IgD-negative memory B cell (primary cell): ENCODE measurements around the gene ZNF264. TPM values are rescaled to one million over a fixed set of nuclear protein-coding genes. Genes with fewer than 3 reads are reported as not detected.
A peak's percentile ranks its signal among the peaks of the same experiment; 100 is the strongest.
"Not testable (repeated sequence)": the region's sequence is repeated elsewhere in the genome, so short reads cannot be mapped to it uniquely, and the experiment has no call there.

ENCODE experiments used
- H3K27ac Mint-ChIP-seq, 3 donors: one replicate each; pipeline ENCODE4 v1.8.0; 2020 to 2022; ENCODE audit warnings: mild to moderate bottlenecking in 3 of 3, mixed read lengths in 3 of 3, moderate library complexity in 1 of 3
- H3K27me3 Mint-ChIP-seq: one replicate; pipeline ENCODE4 v1.8.0; 2021; ENCODE audit warnings: mixed read lengths
- H3K36me3 Mint-ChIP-seq: one replicate; pipeline ENCODE4 v1.8.0; 2020; ENCODE audit warnings: mild to moderate bottlenecking, mixed read lengths
- H3K4me1 Mint-ChIP-seq, 3 donors: one replicate each; pipeline ENCODE4 v1.8.0; 2020 to 2022; ENCODE audit warnings: mixed read lengths in 3 of 3, mild to moderate bottlenecking in 1 of 3
- H3K4me3 Mint-ChIP-seq, 4 donors: one replicate each; pipeline ENCODE4 v1.8.0; 2020 to 2022; ENCODE audit warnings: mild to moderate bottlenecking in 4 of 4, mixed read lengths in 4 of 4, moderate library complexity in 3 of 4
- H3K9me3 Mint-ChIP-seq, 3 donors: one replicate each; pipeline ENCODE4 v1.8.0; 2020 to 2021; ENCODE audit warnings: mixed read lengths in 3 of 3, mild to moderate bottlenecking in 1 of 3
- polyA plus RNA-seq: library from polyadenylated mRNA; unstranded; fragments of 300-500 nt; fragmentation: Illumina TruSeq; gene quantifications from one replicate; pipeline ENCODE4 v1.2.3, GENCODE V29; 2021

Gene ZNF264
- polyA plus RNA-seq, 1 donor from 2014 or later, result 15.9 TPM

- H3K9me3 Mint-ChIP-seq, result peaks cover 0 to 4% (median 1%) of the 10 kb centered on the region in 3 donors
- no peak overlapping the region for H3K27ac Mint-ChIP-seq
- no peak overlapping the region for H3K4me3 Mint-ChIP-seq
- peaks cover 2% of the 10 kb centered on the region for H3K27me3 Mint-ChIP-seq
- H3K36me3 Mint-ChIP-seq, result peaks cover 3% of the 10 kb centered on the region
- H3K4me1 Mint-ChIP-seq, result peaks cover 6 to 8% (median 6%) of the 10 kb centered on the region in 3 donors
These were observed 40.4 kb downstream of the ZNF264 start for GRCh38 chr19:57231686-57232085.

GRCh38 chr19:57233207-57233606, 41.9 kb downstream of the ZNF264 start:
- Mint-ChIP-seq H3K9me3 (peaks cover 0 to under 1% (median 0%) of the 10 kb centered on the region in 3 donors), H3K27me3 (peaks cover 2% of the 10 kb centered on the region), H3K36me3 (peaks cover 3% of the 10 kb centered on the region), H3K27ac (no peak overlapping the region), H3K4me1 (peaks cover 6 to 8% (median 6%) of the 10 kb centered on the region in 3 donors), H3K4me3 (no peak overlapping the region)

GRCh38 chr19:57239982-57240310, 48.6 kb downstream of the ZNF264 start:
- H3K4me3 Mint-ChIP-seq, result peak overlapping the region; percentile 95 to 98 (median 96)
- H3K4me1 Mint-ChIP-seq, result peaks cover 12 to 26% (median 20%) of the 10 kb centered on the region in 3 donors
- H3K36me3 Mint-ChIP-seq, result peaks cover 3% of the 10 kb centered on the region
- peak overlapping the region; percentile 89 to 99 (median 95) for H3K27ac Mint-ChIP-seq
- H3K27me3 Mint-ChIP-seq, result no peaks in the 10 kb centered on the region
- peaks cover 0 to 2% (median 0%) of the 10 kb centered on the region in 3 donors for H3K9me3 Mint-ChIP-seq

DNA sequence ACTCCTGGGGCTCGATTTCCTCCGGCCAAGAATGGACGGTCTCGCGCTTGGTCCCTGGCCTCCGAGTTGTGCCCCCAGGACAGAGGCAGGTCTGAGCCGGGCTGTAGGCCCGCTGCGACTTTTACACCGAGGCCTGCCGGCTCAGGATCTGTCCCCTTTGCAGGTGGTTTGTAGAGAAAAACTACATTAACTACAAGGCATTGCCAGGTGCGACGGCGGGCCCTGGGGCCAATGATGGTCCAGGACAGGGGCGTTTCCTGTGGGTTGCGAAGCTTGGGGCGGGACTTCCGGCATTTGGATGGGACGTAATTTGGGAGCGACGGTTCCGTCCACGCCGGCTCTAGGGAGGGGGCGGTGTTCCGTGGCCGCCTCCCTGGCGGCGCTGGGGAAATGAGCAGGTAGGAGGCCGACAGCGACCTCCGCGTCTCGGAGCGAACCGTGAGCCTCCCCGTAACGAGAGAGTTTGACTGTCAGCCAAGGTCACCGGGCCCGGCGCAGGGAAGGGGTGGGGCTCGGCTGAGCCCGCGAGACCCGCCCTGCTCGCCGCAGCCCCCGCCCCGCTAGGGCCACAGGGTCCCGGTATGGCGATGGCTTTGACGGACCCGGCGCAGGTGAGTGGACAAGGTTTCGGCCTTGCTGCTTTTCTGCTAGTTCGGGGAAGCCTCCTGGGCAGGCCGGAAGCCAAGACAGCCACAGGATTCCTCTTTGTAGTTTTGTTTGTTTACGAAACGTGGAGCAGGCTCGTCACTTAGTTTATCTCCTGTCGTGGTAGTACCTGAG, 49.2 kb downstream of the ZNF264 start, which contains the start of gene ZNF805:
Gene ZNF805 (plus strand): TSS at position 322 of the 780 bp plus-strand sequence. CDS start 260 bp downstream, at position 582.
- Mint-ChIP-seq H3K4me1 (peaks cover 12 to 26% (median 20%) of the 10 kb centered on the region in 3 donors), H3K27ac (peak within 1 kb of the TSS; percentile 89 to 99 (median 95)), H3K27me3 (no peaks in the 10 kb centered on the region), H3K36me3 (peaks cover 6% of the 10 kb centered on the region), H3K4me3 (peak within 1 kb of the TSS; percentile 95 to 98 (median 96)), H3K9me3 (peaks cover 0 to 2% (median 0%) of the 10 kb centered on the region in 3 donors)

- Mint-ChIP-seq H3K4me3 (peak overlapping the region; percentile 95 to 98 (median 96)), H3K27me3 (no peaks in the 10 kb centered on the region), H3K27ac (peak overlapping the region; percentile 89 to 99 (median 95)), H3K9me3 (peaks cover 0 to 2% (median 0%) of the 10 kb centered on the region in 3 donors), H3K4me1 (peaks cover 12 to 28% (median 20%) of the 10 kb centered on the region in 3 donors), H3K36me3 (peaks cover 6% of the 10 kb centered on the region)
These were observed 49.9 kb downstream of the ZNF264 start for GRCh38 chr19:57241176-57241575.

GRCh38 chr19:57242821-57243220, 51.5 kb downstream of the ZNF264 start:
- H3K36me3 Mint-ChIP-seq, result peaks cover 4% of the 10 kb centered on the region
- H3K4me1 Mint-ChIP-seq, result peaks cover 12 to 28% (median 20%) of the 10 kb centered on the region in 3 donors
- H3K27me3 Mint-ChIP-seq, result no peaks in the 10 kb centered on the region
- no peak overlapping the region for H3K27ac Mint-ChIP-seq
- H3K4me3 Mint-ChIP-seq, result peak overlapping the region in 3 of 4 donors; percentile 56 to 95 (median 66)
- H3K9me3 Mint-ChIP-seq, result peaks cover 0 to 2% (median 0%) of the 10 kb centered on the region in 3 donors

DNA sequence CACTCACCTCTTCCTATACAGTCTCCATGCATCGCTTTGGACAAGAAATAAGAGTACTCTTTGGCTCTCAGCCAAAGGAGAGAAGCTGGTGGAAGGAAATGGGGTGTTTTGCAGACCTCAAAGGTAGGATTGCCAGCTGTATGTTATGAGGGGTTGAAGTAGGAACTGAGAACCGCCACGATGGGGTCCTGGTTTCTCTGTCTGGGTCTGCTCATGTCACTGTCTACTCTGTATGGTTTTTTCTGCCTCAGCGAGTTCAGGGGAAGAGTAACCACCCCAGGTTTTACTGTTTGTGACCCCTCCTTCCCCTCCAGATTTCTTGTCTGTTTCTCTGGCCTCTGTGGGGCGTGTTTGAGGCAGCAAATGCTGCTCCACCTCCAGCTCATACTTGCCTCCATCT, 53.2 kb downstream of the ZNF264 start:
- peak overlapping the region in 1 of 3 donors; percentile 86 for H3K27ac Mint-ChIP-seq
- peak overlapping the region in 1 of 4 donors; percentile 40 for H3K4me3 Mint-ChIP-seq
- H3K27me3 Mint-ChIP-seq, result no peaks in the 10 kb centered on the region
- H3K4me1 Mint-ChIP-seq, result peaks cover 12 to 28% (median 20%) of the 10 kb centered on the region in 3 donors
- peaks cover 12% of the 10 kb centered on the region for H3K36me3 Mint-ChIP-seq
- no peaks in the 10 kb centered on the region for H3K9me3 Mint-ChIP-seq

DNA sequence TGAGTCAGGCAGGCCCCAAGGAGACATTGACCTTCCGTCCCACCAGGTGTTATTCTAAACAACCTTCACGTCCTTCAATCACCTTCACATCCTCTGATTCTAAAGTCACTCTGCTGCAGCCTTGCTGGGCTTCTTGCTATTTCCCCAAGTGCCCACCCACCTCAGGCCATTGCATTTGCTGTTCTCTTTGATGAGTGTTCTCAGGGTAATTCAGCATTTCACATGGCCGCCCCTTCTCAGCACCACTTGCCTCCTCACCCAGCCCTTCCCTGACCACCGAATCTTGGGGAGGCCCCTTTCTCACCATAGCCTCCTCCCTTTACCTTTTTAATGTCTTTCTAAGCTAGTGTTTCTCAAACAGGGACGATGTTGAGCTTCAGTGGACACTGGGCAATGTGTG, 53.8 kb downstream of the ZNF264 start:
- peak overlapping the region in 1 of 4 donors; percentile 40 for H3K4me3 Mint-ChIP-seq
- H3K27me3 Mint-ChIP-seq, result no peaks in the 10 kb centered on the region
- H3K27ac Mint-ChIP-seq, result no peak overlapping the region
- H3K4me1 Mint-ChIP-seq, result peaks cover 11 to 26% (median 20%) of the 10 kb centered on the region in 3 donors
- no peaks in the 10 kb centered on the region for H3K9me3 Mint-ChIP-seq
- H3K36me3 Mint-ChIP-seq, result peaks cover 12% of the 10 kb centered on the region

DNA sequence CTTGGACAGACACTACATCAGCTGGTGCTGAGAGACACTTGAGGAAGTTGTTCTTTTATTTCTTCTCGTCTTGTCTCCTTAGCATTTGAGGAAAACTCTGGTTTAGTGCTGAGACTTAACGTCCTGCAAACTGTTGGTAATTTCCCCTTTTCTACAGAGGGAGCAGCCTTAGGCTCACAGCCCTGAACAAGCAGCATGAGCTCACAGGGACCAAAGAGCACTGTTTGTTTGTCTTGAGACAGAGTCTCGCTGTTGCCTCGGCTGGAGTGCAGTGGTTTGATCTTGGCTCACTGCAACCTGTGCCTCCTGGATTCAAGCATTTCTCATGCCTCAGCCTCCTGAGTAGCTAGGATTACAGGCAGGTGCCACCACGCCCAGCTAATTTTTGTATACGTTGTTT, 54.7 kb downstream of the ZNF264 start:
- Mint-ChIP-seq H3K27ac (no peak overlapping the region), H3K4me3 (no peak overlapping the region), H3K36me3 (peaks cover 15% of the 10 kb centered on the region), H3K9me3 (peaks cover 0 to 4% (median 2%) of the 10 kb centered on the region in 3 donors), H3K27me3 (no peaks in the 10 kb centered on the region), H3K4me1 (peaks cover 10 to 25% (median 15%) of the 10 kb centered on the region in 3 donors)

GRCh38 chr19:57248646-57249045, 57.3 kb downstream of the ZNF264 start:
- Mint-ChIP-seq H3K36me3 (peaks cover 30% of the 10 kb centered on the region), H3K4me1 (peaks cover 2 to 9% (median 8%) of the 10 kb centered on the region in 3 donors), H3K4me3 (no peak overlapping the region), H3K9me3 (peaks cover 0 to 4% (median 2%) of the 10 kb centered on the region in 3 donors), H3K27ac (no peak overlapping the region), H3K27me3 (no peaks in the 10 kb centered on the region)

GRCh38 chr19:57249329-57249728, 58.0 kb downstream of the ZNF264 start:
- no peaks in the 10 kb centered on the region for H3K27me3 Mint-ChIP-seq
- H3K9me3 Mint-ChIP-seq, result peaks cover 0 to 4% (median 2%) of the 10 kb centered on the region in 3 donors
- peaks cover 30% of the 10 kb centered on the region for H3K36me3 Mint-ChIP-seq
- no peak overlapping the region for H3K27ac Mint-ChIP-seq
- no peak overlapping the region for H3K4me3 Mint-ChIP-seq
- peaks cover 2 to 8% (median 7%) of the 10 kb centered on the region in 3 donors for H3K4me1 Mint-ChIP-seq

- H3K4me1 Mint-ChIP-seq, result peaks cover 2 to 13% (median 13%) of the 10 kb centered on the region in 3 donors
- H3K4me3 Mint-ChIP-seq, H3K27me3 Mint-ChIP-seq, H3K27ac Mint-ChIP-seq, H3K9me3 Mint-ChIP-seq: not testable (repeated sequence)
- peaks cover 23% of the 10 kb centered on the region for H3K36me3 Mint-ChIP-seq
These were observed 62.5 kb downstream of the ZNF264 start for GRCh38 chr19:57253767-57254166.

GRCh38 chr19:57262044-57262443, 70.7 kb downstream of the ZNF264 start:
- Mint-ChIP-seq H3K9me3 (peaks cover 0 to 6% (median 6%) of the 10 kb centered on the region in 3 donors), H3K4me3 (no peak overlapping the region), H3K27ac (no peak overlapping the region), H3K27me3 (no peaks in the 10 kb centered on the region), H3K4me1 (peaks cover 5 to 9% (median 8%) of the 10 kb centered on the region in 3 donors), H3K36me3 (peaks cover 15% of the 10 kb centered on the region)

DNA sequence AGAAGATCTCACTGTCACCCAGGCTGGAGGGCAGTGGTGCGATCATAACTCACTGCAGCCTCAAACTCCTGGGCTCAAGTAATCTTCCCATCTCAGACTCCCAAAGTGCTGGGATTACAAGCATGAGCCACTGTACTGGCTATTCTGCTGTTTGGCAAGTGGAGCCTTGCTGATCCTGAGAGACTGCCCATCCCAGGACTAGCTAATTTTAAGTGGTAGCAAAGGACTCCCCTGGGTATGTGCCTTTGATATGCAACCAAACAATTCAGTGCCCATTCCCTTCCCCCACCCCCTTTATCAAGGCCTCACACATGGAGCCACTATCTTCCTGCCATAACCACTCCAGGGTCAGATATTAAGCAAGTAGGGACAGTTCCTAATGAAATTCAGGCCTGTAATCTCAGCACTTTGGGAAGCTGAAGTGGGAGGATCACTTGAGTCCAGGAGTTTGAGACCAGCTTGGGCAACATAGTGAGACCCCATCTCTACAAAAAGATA, 72.0 kb downstream of the ZNF264 start:
- H3K36me3 Mint-ChIP-seq, result peaks cover 17% of the 10 kb centered on the region
- peaks cover 6 to 12% (median 12%) of the 10 kb centered on the region in 3 donors for H3K4me1 Mint-ChIP-seq
- no peak overlapping the region for H3K4me3 Mint-ChIP-seq
- H3K27me3 Mint-ChIP-seq, result no peaks in the 10 kb centered on the region
- H3K27ac Mint-ChIP-seq, result no peak overlapping the region
- peaks cover 0 to 6% (median 4%) of the 10 kb centered on the region in 3 donors for H3K9me3 Mint-ChIP-seq

- no peaks in the 10 kb centered on the region for H3K27me3 Mint-ChIP-seq
- H3K27ac Mint-ChIP-seq, result no peak overlapping the region
- peaks cover 14% of the 10 kb centered on the region for H3K36me3 Mint-ChIP-seq
- peaks cover 22 to 29% (median 24%) of the 10 kb centered on the region in 3 donors for H3K4me1 Mint-ChIP-seq
- peaks cover 0 to 6% (median 2%) of the 10 kb centered on the region in 3 donors for H3K9me3 Mint-ChIP-seq
- no peak overlapping the region for H3K4me3 Mint-ChIP-seq
These were observed 76.0 kb downstream of the ZNF264 start for GRCh38 chr19:57267291-57267690.
